WTC11 (cell line): ENCODE results near the gene SEL1L. TPM values are rescaled to one million over a fixed set of nuclear protein-coding genes. Genes with fewer than 3 reads are reported as not detected.

ENCODE experiments used
- ATAC-seq: fragments of 200-7000 bp; cut with Tn5 transposase; 2 replicates; pipeline ENCODE4 v1.10.0; 2021; ENCODE audit warnings: mild to moderate bottlenecking, moderate library complexity
- CTCF ChIA-PET: fragments of 300-600 bp; sonication (Branson Sonifier 250); formaldehyde crosslinking; loops from one replicate; lab custom pipeline; 2021; ENCODE audit warnings: antibody characterized with exemption; lab: Charles Lee
- POLR2A ChIA-PET: fragments of 350-600 bp; sonication (Branson Sonifier 250); formaldehyde crosslinking; loops from one replicate; lab custom pipeline; 2021; ENCODE audit warnings: antibody characterized with exemption; lab: Charles Lee
- DNase-seq: peaks from one replicate; pipeline ENCODE4 v3.0.0; 2021; ENCODE audit warnings: low spot score
- H3K27ac Mint-ChIP-seq: 2 replicates; pipeline ENCODE4 v1.8.0; 2021; ENCODE audit warnings: mixed read lengths
- H3K27me3 Mint-ChIP-seq: 2 replicates; pipeline ENCODE4 v1.8.0; 2021; ENCODE audit warnings: low read depth, mild to moderate bottlenecking, moderate library complexity, mixed read lengths
- H3K36me3 Mint-ChIP-seq: 2 replicates; pipeline ENCODE4 v1.8.0; 2021; ENCODE audit warnings: mixed read lengths
- H3K4me1 Mint-ChIP-seq: 2 replicates; pipeline ENCODE4 v1.8.0; 2022; ENCODE audit warnings: mixed read lengths
- H3K4me3 Mint-ChIP-seq: 2 replicates; pipeline ENCODE4 v1.8.0; 2021; ENCODE audit warnings: mild to moderate bottlenecking, moderate library complexity, mixed read lengths
- H3K9me3 Mint-ChIP-seq: 2 replicates; pipeline ENCODE4 v1.8.0; 2021; ENCODE audit warnings: mixed read lengths
- CREB1 ChIP-seq: sonication (generic); formaldehyde crosslinking; IDR thresholded peaks from 2 replicates; pipeline ENCODE4 v1.8.0; 2023; ENCODE audit warnings: mild to moderate bottlenecking, missing genetic modification reagents
- EMX1 ChIP-seq: fragments of 250-450 bp; sonication (Bioruptor Pico); IDR thresholded peaks from 2 replicates; pipeline ENCODE4 v1.8.0; 2021; ENCODE audit warnings: mild to moderate bottlenecking
- ETV6 ChIP-seq: sonication (generic); formaldehyde crosslinking; IDR thresholded peaks from 2 replicates; pipeline ENCODE4 v1.8.1; 2022; ENCODE audit warnings: mild to moderate bottlenecking, missing genetic modification reagents
- HMGA2 ChIP-seq: fragments of 250-450 bp; sonication (Bioruptor Pico); IDR thresholded peaks from 2 replicates; pipeline ENCODE4 v1.4.0; 2021; ENCODE audit warnings: mild to moderate bottlenecking, moderate library complexity
- KAT7 ChIP-seq: sonication (generic); formaldehyde crosslinking; IDR thresholded peaks from 2 replicates; pipeline ENCODE4 v1.8.1; 2023; ENCODE audit warnings: missing genetic modification reagents, mild to moderate bottlenecking, borderline replicate concordance
- MYBL2 ChIP-seq: sonication (generic); formaldehyde crosslinking; IDR thresholded peaks from 2 replicates; pipeline ENCODE4 v1.8.1; 2023; ENCODE audit warnings: mild to moderate bottlenecking, moderate library complexity, missing genetic modification reagents
- NFE2L1 ChIP-seq: sonication (generic); formaldehyde crosslinking; IDR thresholded peaks from 2 replicates; pipeline ENCODE4 v1.8.1; 2023; ENCODE audit warnings: missing genetic modification reagents
- NR2C2 ChIP-seq: sonication (generic); formaldehyde crosslinking; IDR thresholded peaks from 2 replicates; pipeline ENCODE4 v1.8.0; 2022; ENCODE audit warnings: mild to moderate bottlenecking, missing genetic modification reagents
- RORB ChIP-seq: fragments of 250-450 bp; sonication (Bioruptor Pico); IDR thresholded peaks from 2 replicates; pipeline ENCODE4 v1.9.0; 2021; ENCODE audit warnings: mild to moderate bottlenecking
- ZNF317 ChIP-seq: sonication (generic); formaldehyde crosslinking; IDR thresholded peaks from 2 replicates; pipeline ENCODE4 v1.8.1; 2023; ENCODE audit warnings: low read depth, mild to moderate bottlenecking, moderate library complexity, missing genetic modification reagents, borderline replicate concordance
- ZNF423 ChIP-seq: fragments of 250-450 bp; sonication (Bioruptor Pico); IDR thresholded peaks from 2 replicates; pipeline ENCODE4 v2.1.2; 2022; ENCODE audit warnings: mild to moderate bottlenecking, moderate library complexity
- total RNA-seq: library from RNA; stranded (reverse); gene quantifications from 3 replicates; pipeline ENCODE4 v1.2.3, GENCODE V29; 2021
- TF ChIP-seq, protein P1 (sequence below): sonication (generic); formaldehyde crosslinking; conservative IDR thresholded peaks from 2 replicates; pipeline ENCODE4 v1.8.1; 2023; ENCODE audit warnings: mild to moderate bottlenecking, low read depth, missing genetic modification reagents, moderate library complexity
- TF ChIP-seq, protein P2 (sequence below): fragments of 250-450 bp; sonication (Bioruptor Pico); IDR thresholded peaks from 2 replicates; pipeline ENCODE4 v1.9.0; 2021; ENCODE audit warnings: mild to moderate bottlenecking, borderline replicate concordance
- TF ChIP-seq, protein P3 (sequence below): sonication (generic); formaldehyde crosslinking; IDR thresholded peaks from 2 replicates; pipeline ENCODE4 v1.8.1; 2022; ENCODE audit warnings: low read depth, missing genetic modification reagents, borderline replicate concordance
- TF ChIP-seq, protein P4 (sequence below): sonication (generic); formaldehyde crosslinking; IDR thresholded peaks from 2 replicates; pipeline ENCODE4 v1.8.1; 2023; ENCODE audit warnings: mild to moderate bottlenecking, missing genetic modification reagents
- TF ChIP-seq, protein P5 (sequence below): fragments of 250-450 bp; sonication (Bioruptor Pico); conservative IDR thresholded peaks from 2 replicates; pipeline ENCODE4 v1.9.0; 2021; ENCODE audit warnings: mild to moderate bottlenecking

Gene SEL1L
- total RNA-seq, 1 experiment from 2014 or later = 29.1 TPM

DNA sequence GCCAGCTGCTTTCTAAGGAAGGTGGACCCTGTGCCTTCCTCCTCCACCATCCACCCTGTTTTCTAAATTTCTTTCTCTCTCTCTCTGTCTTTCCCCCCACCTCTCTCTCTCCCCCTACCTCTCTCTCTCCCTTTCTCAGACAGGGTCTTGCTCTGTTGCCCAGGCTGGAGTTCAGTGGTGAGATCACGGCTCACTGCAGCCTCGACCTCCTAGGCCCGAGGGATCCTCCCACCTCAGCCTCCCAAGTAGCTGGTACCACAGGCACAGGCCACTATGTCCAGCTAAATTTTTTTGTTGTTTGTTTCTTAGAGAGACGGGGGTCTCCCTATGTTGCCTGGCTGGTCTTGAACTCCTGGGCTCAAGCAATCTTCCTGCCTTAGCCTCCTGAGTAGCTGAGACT lies 73.7 kb downstream of the SEL1L start (continued):
- TF ChIP-seq, protein P1, sequence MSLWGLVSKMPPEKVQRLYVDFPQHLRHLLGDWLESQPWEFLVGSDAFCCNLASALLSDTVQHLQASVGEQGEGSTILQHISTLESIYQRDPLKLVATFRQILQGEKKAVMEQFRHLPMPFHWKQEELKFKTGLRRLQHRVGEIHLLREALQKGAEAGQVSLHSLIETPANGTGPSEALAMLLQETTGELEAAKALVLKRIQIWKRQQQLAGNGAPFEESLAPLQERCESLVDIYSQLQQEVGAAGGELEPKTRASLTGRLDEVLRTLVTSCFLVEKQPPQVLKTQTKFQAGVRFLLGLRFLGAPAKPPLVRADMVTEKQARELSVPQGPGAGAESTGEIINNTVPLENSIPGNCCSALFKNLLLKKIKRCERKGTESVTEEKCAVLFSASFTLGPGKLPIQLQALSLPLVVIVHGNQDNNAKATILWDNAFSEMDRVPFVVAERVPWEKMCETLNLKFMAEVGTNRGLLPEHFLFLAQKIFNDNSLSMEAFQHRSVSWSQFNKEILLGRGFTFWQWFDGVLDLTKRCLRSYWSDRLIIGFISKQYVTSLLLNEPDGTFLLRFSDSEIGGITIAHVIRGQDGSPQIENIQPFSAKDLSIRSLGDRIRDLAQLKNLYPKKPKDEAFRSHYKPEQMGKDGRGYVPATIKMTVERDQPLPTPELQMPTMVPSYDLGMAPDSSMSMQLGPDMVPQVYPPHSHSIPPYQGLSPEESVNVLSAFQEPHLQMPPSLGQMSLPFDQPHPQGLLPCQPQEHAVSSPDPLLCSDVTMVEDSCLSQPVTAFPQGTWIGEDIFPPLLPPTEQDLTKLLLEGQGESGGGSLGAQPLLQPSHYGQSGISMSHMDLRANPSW (CRISPR knock-in tag) = no peak
- TF ChIP-seq ZNF317 (CRISPR knock-in tag) (no peak), KAT7 (CRISPR knock-in tag) (no peak), RORB (no peak), HMGA2 (CRISPR knock-in tag) (no peak), MYBL2 (CRISPR knock-in tag) (no peak)
- TF ChIP-seq, all 79 proteins: peak for 0

DNA sequence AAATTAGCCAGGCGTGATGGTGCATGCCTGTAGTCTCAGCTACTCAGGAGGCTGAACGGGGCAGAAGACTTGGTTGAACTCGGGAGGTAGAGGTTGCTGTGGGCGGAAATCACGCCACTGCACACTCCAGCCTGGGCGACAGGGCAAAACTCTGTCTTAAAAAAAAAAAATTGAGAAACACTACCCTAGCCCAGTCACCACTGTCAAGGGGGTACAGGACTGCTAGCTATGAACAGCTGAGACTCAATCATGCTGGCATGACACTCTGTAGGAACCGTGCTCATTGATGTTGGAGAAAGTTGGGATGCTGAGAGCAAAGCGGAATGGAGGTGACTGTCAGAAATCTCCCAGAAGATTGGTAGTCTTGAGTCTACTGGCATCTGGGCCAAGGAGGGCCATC lies 75.3 kb downstream of the SEL1L start:
- Mint-ChIP-seq H3K9me3 (peaks cover 3% of the 10 kb centered on the region; the same call in 1 of the 2 replicates), H3K27ac (no peak overlapping the region), H3K4me3 (no peak overlapping the region), H3K27me3 (no peaks in the 10 kb centered on the region), H3K36me3 (no peaks in the 10 kb centered on the region; the same call in 1 of the 2 replicates), H3K4me1 (no peaks in the 10 kb centered on the region)
- ATAC-seq (no peak), DNase-seq (no peak)
- POLR2A ChIA-PET = interaction anchor here (0.5 kb wide), 1 partner anchor 27 kb away, joined by 3 read pairs; no protein-coding TSS in a partner anchor
- CTCF ChIA-PET = no interaction called here
- TF ChIP-seq ETV6 (CRISPR knock-in tag) = no peak
- TF ChIP-seq, protein P2, sequence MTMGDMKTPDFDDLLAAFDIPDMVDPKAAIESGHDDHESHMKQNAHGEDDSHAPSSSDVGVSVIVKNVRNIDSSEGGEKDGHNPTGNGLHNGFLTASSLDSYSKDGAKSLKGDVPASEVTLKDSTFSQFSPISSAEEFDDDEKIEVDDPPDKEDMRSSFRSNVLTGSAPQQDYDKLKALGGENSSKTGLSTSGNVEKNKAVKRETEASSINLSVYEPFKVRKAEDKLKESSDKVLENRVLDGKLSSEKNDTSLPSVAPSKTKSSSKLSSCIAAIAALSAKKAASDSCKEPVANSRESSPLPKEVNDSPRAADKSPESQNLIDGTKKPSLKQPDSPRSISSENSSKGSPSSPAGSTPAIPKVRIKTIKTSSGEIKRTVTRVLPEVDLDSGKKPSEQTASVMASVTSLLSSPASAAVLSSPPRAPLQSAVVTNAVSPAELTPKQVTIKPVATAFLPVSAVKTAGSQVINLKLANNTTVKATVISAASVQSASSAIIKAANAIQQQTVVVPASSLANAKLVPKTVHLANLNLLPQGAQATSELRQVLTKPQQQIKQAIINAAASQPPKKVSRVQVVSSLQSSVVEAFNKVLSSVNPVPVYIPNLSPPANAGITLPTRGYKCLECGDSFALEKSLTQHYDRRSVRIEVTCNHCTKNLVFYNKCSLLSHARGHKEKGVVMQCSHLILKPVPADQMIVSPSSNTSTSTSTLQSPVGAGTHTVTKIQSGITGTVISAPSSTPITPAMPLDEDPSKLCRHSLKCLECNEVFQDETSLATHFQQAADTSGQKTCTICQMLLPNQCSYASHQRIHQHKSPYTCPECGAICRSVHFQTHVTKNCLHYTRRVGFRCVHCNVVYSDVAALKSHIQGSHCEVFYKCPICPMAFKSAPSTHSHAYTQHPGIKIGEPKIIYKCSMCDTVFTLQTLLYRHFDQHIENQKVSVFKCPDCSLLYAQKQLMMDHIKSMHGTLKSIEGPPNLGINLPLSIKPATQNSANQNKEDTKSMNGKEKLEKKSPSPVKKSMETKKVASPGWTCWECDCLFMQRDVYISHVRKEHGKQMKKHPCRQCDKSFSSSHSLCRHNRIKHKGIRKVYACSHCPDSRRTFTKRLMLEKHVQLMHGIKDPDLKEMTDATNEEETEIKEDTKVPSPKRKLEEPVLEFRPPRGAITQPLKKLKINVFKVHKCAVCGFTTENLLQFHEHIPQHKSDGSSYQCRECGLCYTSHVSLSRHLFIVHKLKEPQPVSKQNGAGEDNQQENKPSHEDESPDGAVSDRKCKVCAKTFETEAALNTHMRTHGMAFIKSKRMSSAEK (CRISPR knock-in tag) = no peak
- TF ChIP-seq, protein P3, sequence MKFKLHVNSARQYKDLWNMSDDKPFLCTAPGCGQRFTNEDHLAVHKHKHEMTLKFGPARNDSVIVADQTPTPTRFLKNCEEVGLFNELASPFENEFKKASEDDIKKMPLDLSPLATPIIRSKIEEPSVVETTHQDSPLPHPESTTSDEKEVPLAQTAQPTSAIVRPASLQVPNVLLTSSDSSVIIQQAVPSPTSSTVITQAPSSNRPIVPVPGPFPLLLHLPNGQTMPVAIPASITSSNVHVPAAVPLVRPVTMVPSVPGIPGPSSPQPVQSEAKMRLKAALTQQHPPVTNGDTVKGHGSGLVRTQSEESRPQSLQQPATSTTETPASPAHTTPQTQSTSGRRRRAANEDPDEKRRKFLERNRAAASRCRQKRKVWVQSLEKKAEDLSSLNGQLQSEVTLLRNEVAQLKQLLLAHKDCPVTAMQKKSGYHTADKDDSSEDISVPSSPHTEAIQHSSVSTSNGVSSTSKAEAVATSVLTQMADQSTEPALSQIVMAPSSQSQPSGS (CRISPR knock-in tag) = no peak
- no peak for TF ChIP-seq ZNF423 (CRISPR knock-in tag)
- TF ChIP-seq, protein P4, sequence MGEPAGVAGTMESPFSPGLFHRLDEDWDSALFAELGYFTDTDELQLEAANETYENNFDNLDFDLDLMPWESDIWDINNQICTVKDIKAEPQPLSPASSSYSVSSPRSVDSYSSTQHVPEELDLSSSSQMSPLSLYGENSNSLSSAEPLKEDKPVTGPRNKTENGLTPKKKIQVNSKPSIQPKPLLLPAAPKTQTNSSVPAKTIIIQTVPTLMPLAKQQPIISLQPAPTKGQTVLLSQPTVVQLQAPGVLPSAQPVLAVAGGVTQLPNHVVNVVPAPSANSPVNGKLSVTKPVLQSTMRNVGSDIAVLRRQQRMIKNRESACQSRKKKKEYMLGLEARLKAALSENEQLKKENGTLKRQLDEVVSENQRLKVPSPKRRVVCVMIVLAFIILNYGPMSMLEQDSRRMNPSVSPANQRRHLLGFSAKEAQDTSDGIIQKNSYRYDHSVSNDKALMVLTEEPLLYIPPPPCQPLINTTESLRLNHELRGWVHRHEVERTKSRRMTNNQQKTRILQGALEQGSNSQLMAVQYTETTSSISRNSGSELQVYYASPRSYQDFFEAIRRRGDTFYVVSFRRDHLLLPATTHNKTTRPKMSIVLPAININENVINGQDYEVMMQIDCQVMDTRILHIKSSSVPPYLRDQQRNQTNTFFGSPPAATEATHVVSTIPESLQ (CRISPR knock-in tag) = no peak

DNA sequence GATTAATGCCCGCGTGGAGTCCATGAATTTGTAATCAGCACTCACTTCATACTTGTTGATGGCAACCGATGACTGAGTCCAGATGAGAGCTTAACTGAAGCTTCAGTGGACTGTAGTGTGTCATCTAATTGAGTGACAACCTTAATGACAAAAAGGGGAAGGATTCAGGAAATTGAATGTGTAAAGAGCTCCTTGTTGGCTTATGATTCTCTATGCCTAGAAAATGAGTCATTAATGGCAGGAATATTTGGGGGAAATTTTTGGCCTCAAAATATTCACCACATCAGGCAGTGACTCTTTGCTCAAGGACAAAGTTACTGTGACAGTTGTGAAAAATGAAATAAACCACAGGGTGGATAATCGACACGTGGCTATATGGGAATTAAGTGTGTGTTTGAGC lies 78.3 kb downstream of the SEL1L start:
- Mint-ChIP-seq H3K4me3 (no peak overlapping the region), H3K36me3 (no peaks in the 10 kb centered on the region), H3K9me3 (no peaks in the 10 kb centered on the region), H3K27ac (no peak overlapping the region), H3K4me1 (peaks cover 12% of the 10 kb centered on the region), H3K27me3 (no peaks in the 10 kb centered on the region; the same call in 1 of the 2 replicates)
- TF ChIP-seq, protein P5, sequence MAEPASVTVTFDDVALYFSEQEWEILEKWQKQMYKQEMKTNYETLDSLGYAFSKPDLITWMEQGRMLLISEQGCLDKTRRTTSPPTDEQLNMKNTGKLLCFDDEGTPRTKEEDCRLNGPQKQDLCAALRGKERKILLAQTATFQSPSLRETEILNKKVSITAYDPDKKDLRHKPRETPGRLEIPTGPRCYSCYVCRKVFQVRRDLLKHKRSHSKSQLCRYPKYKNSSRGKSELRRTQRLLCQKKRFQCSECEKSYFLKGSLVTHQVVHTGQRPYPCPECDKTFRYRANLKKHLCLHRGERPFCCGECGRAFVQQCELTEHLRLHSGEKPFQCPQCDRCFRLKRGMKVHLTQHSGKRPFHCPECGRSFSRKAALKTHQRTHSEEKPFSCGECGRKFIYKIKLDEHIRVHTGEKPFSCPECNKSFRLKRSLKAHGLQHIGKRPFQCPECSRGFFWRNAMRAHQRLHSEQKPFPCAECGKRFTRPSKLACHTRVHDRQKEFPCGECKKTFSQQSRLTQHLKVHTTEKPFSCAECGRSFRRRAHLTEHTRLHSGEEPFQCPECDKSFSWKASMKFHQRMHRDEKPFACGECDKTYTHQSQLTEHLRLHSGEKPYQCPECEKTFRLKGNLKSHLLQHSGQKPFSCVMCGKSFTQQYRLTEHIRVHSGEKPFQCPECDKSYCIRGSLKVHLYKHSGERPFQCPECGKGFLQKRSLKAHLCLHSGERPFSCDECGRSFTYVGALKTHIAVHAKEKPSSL = no peak
- TF ChIP-seq NFE2L1 (CRISPR knock-in tag) (no peak), NR2C2 (CRISPR knock-in tag) (no peak), EMX1 (no peak), CREB1 (CRISPR knock-in tag) (no peak)
- TF ChIP-seq, protein P3 (CRISPR knock-in tag) = no peak
- TF ChIP-seq, all 79 proteins: peak for 0
- ATAC-seq = no peak
- DNase-seq = no peak
- ChIA-PET POLR2A (no interaction called here), CTCF (interaction anchor here (0.6 to 4.7 kb wide), 2 partner anchors 185 to 232 kb away, joined by 4 to 87 read pairs; no protein-coding TSS in a partner anchor)
